Liver (tissue), 3 donors: ENCODE results near the gene ERC1.

Source experiments
- FOXA2 ChIP-seq: IDR thresholded peaks from 2 replicates; pipeline ENCODE4 v1.6.1; 2016; ENCODE audit warnings: antibody characterized with exemption
- GABPA ChIP-seq, 2 donors: IDR thresholded peaks in 1 of 2; conservative IDR thresholded peaks in 1 of 2; 2 replicates each; pipeline ENCODE4 v1.6.1; 2016; ENCODE audit warnings: antibody characterized with exemption in 2 of 2, mild to moderate bottlenecking in 1 of 2, moderate library complexity in 1 of 2
- JUND ChIP-seq, 2 donors: IDR thresholded peaks; 2 replicates each; pipeline ENCODE4 v1.6.1; 2016; ENCODE audit warnings: antibody characterized with exemption in 2 of 2
- RAD21 ChIP-seq, 2 donors: IDR thresholded peaks; 2 replicates each; pipeline ENCODE4 v1.6.1; 2016; ENCODE audit warnings: antibody characterized with exemption in 2 of 2, mild to moderate bottlenecking in 2 of 2
- TF ChIP-seq, protein P1 (sequence below): fragments of 150-350 bp; IDR thresholded peaks from 2 replicates; pipeline ENCODE4 v1.5.1; 2017; ENCODE audit warnings: improper control_type of control experiment, low read depth, low read length; ENCODE audit not compliant: missing input control
- TF ChIP-seq, protein P2 (sequence below): IDR thresholded peaks from 2 replicates; pipeline ENCODE4 v1.6.1; 2016; ENCODE audit warnings: antibody characterized with exemption
- donor health status: healthy.
- donor health status: healthy.

DNA sequence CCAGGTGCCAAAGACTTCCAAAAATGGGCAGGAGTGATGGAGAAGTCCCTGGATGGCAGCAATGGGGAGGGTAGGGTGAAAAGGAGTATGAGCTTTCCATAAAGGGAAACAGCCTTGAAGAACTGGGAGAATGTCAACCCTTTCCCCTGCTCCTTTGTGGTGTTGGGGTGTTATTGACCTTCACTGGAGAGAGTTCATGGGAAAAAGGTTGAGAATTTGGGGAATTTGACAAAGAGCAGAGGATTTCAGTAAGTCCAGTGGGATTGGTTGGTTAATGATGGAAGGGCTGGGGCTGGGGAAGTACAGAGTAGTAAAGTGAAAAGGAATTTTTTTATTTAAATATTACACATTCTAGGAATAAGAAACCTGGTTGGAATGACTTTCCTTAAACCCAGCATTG, 116.6 kb downstream of the ERC1 start:
- TF ChIP-seq, protein P1, sequence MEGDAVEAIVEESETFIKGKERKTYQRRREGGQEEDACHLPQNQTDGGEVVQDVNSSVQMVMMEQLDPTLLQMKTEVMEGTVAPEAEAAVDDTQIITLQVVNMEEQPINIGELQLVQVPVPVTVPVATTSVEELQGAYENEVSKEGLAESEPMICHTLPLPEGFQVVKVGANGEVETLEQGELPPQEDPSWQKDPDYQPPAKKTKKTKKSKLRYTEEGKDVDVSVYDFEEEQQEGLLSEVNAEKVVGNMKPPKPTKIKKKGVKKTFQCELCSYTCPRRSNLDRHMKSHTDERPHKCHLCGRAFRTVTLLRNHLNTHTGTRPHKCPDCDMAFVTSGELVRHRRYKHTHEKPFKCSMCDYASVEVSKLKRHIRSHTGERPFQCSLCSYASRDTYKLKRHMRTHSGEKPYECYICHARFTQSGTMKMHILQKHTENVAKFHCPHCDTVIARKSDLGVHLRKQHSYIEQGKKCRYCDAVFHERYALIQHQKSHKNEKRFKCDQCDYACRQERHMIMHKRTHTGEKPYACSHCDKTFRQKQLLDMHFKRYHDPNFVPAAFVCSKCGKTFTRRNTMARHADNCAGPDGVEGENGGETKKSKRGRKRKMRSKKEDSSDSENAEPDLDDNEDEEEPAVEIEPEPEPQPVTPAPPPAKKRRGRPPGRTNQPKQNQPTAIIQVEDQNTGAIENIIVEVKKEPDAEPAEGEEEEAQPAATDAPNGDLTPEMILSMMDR, result no peak
- TF ChIP-seq GABPA (IDR thresholded peaks at IDR 0.05 in 1 of 2, conservative IDR thresholded peaks at IDR 0.05 in 1 of 2), result no peak
- no peak for TF ChIP-seq FOXA2
- TF ChIP-seq, protein P2, sequence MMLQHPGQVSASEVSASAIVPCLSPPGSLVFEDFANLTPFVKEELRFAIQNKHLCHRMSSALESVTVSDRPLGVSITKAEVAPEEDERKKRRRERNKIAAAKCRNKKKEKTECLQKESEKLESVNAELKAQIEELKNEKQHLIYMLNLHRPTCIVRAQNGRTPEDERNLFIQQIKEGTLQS, result no peak
- TF ChIP-seq RAD21 (IDR thresholded peaks at IDR 0.05), result no peak
- no peak for TF ChIP-seq JUND (IDR thresholded peaks at IDR 0.05)
